HepG2 (cell line): ENCODE results near the gene TYROBP. TPM values are rescaled to one million over a fixed set of nuclear protein-coding genes. Genes with fewer than 3 reads are reported as not detected.
A peak's percentile ranks its signal among the peaks of the same experiment; 100 is the strongest.

Source experiments
- GABPB1 ChIP-seq: IDR thresholded peaks from 2 replicates; pipeline ENCODE4 v1.6.1; 2016; ENCODE audit warnings: mild to moderate bottlenecking, missing genetic modification reagents, moderate library complexity, missing compliant biosample characterization
- HDAC2 ChIP-seq: sonication (generic); formaldehyde crosslinking; IDR thresholded peaks from 2 replicates; pipeline ENCODE4 v1.4.0; 2020; ENCODE audit warnings: missing genetic modification reagents
- HIVEP1 ChIP-seq: sonication (generic); formaldehyde crosslinking; IDR thresholded peaks from 2 replicates; pipeline ENCODE4 v1.4.0; 2020; ENCODE audit warnings: mild to moderate bottlenecking, missing genetic modification reagents
- MLX ChIP-seq: IDR thresholded peaks from 2 replicates; pipeline ENCODE4 v1.6.1; 2016
- MYC ChIP-seq: sonication (generic); formaldehyde crosslinking; IDR thresholded peaks from 2 replicates; pipeline ENCODE4 v1.9.0; 2021; ENCODE audit warnings: missing genetic modification reagents, borderline replicate concordance
- PRMT3 ChIP-seq: sonication (generic); formaldehyde crosslinking; IDR thresholded peaks from 2 replicates; pipeline ENCODE4 v1.8.1; 2022; ENCODE audit warnings: low read depth, mild to moderate bottlenecking, moderate library complexity, missing genetic modification reagents, borderline replicate concordance
- SP5 ChIP-seq: IDR thresholded peaks from 2 replicates; pipeline ENCODE4 v1.6.1; 2016; ENCODE audit warnings: low read depth, borderline replicate concordance
- TGIF2 ChIP-seq: IDR thresholded peaks from 2 replicates; pipeline ENCODE4 v1.6.1; 2016; ENCODE audit warnings: control low read depth, missing compliant biosample characterization
- THRA ChIP-seq: sonication (generic); formaldehyde crosslinking; IDR thresholded peaks from 2 replicates; pipeline ENCODE4 v1.4.0; 2020; ENCODE audit warnings: missing genetic modification reagents, borderline replicate concordance
- TRIM24 ChIP-seq: sonication (generic); formaldehyde crosslinking; IDR thresholded peaks from 2 replicates; pipeline ENCODE4 v1.8.0; 2022; ENCODE audit warnings: mild to moderate bottlenecking, missing genetic modification reagents
- U2AF1 ChIP-seq: fragments of 200-400 bp; formaldehyde crosslinking; optimal IDR thresholded peaks from 2 replicates; pipeline ENCODE3; 2017; ENCODE audit warnings: mild to moderate bottlenecking, low read depth, low read length
- ZBTB21 ChIP-seq: sonication (generic); formaldehyde crosslinking; IDR thresholded peaks from 2 replicates; pipeline ENCODE4 v1.4.0; 2020; ENCODE audit warnings: missing genetic modification reagents
- polyA plus RNA-seq, 8 experiments: library from polyadenylated mRNA; depleted of rRNA in 3 of 8; stranded (reverse) in 7 of 8; unstranded in 1 of 8; fragments of >200 nt; fragmentation: Illumina TruSeq in 4 of 8; extraction: Trizol in 4 of 8; gene quantifications; 2 replicates each; pipeline versions ENCODE4 v1.2.1 to v1.2.3, GENCODE V29; 2011 to 2016; ENCODE audit warnings: low read depth in 4 of 8, missing spikeins in 1 of 8, mixed read lengths in 1 of 8; ENCODE audit not compliant: insufficient read depth in 1 of 8
- total RNA-seq, 5 experiments: library from RNA; depleted of rRNA; stranded (reverse); fragments of >200 nt; fragmentation: Illumina TruSeq; extraction: Trizol; gene quantifications; 2 replicates each; pipeline ENCODE4 v1.2.3, GENCODE V29; 2016; ENCODE audit warnings: low read depth in 1 of 5
- TF ChIP-seq, protein P1 (sequence below): sonication (generic); formaldehyde crosslinking; IDR thresholded peaks from 2 replicates; pipeline ENCODE4 v1.4.0; 2020; ENCODE audit warnings: mild to moderate bottlenecking, missing genetic modification reagents
- TF ChIP-seq, protein P2 (sequence below): sonication (generic); formaldehyde crosslinking; IDR thresholded peaks from 2 replicates; pipeline ENCODE4 v1.5.0; 2020; ENCODE audit warnings: mild to moderate bottlenecking, missing genetic modification reagents
- TF ChIP-seq, protein P3 (sequence below): sonication (generic); formaldehyde crosslinking; IDR thresholded peaks from 2 replicates; pipeline ENCODE4 v1.5.0; 2020; ENCODE audit warnings: mild to moderate bottlenecking, missing genetic modification reagents, borderline replicate concordance
- TF ChIP-seq, protein P4 (sequence below): IDR thresholded peaks from 2 replicates; pipeline ENCODE4 v1.6.1; 2016; ENCODE audit warnings: mild to moderate bottlenecking, missing biosample characterization, missing genetic modification reagents

Gene TYROBP
- total and polyA plus RNA-seq, 2 of the 13 experiments (the other 11 are each of a cell fraction or from before 2014, with no cell fraction given): not detected

GRCh38 chr19:35903550-35904179, 4.4 kb downstream of the TYROBP start (continued):
- TF ChIP-seq MLX (CRISPR knock-in tag) (peak; percentile 18; the same call in 1 of the 2 replicates), THRA (CRISPR knock-in tag) (no peak), HDAC2 (CRISPR knock-in tag) (peak; percentile 45; the same call in 1 of the 2 replicates), TGIF2 (peak; percentile 47; the same call in 1 of the 2 replicates), GABPB1 (CRISPR knock-in tag) (peak; percentile 87), PRMT3 (CRISPR knock-in tag) (no peak), SP5 (CRISPR knock-in tag) (peak; percentile 63; the same call in 1 of the 2 replicates), ZBTB21 (no peak), U2AF1 (no peak), MYC (CRISPR knock-in tag) (peak; percentile 63; the same call in 1 of the 2 replicates), HIVEP1 (CRISPR knock-in tag) (peak; percentile 85), TRIM24 (no peak)
- TF ChIP-seq, protein P1, sequence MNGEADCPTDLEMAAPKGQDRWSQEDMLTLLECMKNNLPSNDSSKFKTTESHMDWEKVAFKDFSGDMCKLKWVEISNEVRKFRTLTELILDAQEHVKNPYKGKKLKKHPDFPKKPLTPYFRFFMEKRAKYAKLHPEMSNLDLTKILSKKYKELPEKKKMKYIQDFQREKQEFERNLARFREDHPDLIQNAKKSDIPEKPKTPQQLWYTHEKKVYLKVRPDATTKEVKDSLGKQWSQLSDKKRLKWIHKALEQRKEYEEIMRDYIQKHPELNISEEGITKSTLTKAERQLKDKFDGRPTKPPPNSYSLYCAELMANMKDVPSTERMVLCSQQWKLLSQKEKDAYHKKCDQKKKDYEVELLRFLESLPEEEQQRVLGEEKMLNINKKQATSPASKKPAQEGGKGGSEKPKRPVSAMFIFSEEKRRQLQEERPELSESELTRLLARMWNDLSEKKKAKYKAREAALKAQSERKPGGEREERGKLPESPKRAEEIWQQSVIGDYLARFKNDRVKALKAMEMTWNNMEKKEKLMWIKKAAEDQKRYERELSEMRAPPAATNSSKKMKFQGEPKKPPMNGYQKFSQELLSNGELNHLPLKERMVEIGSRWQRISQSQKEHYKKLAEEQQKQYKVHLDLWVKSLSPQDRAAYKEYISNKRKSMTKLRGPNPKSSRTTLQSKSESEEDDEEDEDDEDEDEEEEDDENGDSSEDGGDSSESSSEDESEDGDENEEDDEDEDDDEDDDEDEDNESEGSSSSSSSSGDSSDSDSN (CRISPR knock-in tag): peak; percentile 66
- TF ChIP-seq, protein P2, sequence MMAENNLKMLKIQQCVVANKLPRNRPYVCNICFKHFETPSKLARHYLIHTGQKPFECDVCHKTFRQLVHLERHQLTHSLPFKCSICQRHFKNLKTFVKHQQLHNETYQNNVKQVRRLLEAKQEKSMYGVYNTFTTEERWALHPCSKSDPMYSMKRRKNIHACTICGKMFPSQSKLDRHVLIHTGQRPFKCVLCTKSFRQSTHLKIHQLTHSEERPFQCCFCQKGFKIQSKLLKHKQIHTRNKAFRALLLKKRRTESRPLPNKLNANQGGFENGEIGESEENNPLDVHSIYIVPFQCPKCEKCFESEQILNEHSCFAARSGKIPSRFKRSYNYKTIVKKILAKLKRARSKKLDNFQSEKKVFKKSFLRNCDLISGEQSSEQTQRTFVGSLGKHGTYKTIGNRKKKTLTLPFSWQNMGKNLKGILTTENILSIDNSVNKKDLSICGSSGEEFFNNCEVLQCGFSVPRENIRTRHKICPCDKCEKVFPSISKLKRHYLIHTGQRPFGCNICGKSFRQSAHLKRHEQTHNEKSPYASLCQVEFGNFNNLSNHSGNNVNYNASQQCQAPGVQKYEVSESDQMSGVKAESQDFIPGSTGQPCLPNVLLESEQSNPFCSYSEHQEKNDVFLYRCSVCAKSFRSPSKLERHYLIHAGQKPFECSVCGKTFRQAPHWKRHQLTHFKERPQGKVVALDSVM (CRISPR knock-in tag): no peak
- TF ChIP-seq, protein P3, sequence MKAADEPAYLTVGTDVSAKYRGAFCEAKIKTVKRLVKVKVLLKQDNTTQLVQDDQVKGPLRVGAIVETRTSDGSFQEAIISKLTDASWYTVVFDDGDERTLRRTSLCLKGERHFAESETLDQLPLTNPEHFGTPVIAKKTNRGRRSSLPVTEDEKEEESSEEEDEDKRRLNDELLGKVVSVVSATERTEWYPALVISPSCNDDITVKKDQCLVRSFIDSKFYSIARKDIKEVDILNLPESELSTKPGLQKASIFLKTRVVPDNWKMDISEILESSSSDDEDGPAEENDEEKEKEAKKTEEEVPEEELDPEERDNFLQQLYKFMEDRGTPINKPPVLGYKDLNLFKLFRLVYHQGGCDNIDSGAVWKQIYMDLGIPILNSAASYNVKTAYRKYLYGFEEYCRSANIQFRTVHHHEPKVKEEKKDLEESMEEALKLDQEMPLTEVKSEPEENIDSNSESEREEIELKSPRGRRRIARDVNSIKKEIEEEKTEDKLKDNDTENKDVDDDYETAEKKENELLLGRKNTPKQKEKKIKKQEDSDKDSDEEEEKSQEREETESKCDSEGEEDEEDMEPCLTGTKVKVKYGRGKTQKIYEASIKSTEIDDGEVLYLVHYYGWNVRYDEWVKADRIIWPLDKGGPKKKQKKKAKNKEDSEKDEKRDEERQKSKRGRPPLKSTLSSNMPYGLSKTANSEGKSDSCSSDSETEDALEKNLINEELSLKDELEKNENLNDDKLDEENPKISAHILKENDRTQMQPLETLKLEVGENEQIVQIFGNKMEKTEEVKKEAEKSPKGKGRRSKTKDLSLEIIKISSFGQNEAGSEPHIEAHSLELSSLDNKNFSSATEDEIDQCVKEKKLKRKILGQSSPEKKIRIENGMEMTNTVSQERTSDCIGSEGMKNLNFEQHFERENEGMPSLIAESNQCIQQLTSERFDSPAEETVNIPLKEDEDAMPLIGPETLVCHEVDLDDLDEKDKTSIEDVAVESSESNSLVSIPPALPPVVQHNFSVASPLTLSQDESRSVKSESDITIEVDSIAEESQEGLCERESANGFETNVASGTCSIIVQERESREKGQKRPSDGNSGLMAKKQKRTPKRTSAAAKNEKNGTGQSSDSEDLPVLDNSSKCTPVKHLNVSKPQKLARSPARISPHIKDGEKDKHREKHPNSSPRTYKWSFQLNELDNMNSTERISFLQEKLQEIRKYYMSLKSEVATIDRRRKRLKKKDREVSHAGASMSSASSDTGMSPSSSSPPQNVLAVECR (CRISPR knock-in tag): no peak; the same call in 1 of the 2 replicates
- TF ChIP-seq, protein P4, sequence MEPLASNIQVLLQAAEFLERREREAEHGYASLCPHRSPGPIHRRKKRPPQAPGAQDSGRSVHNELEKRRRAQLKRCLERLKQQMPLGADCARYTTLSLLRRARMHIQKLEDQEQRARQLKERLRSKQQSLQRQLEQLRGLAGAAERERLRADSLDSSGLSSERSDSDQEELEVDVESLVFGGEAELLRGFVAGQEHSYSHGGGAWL (CRISPR knock-in tag): no peak
